Spleen (tissue), 11 donors: ENCODE measurements around the gene CDC42BPB. TPM values are rescaled to one million over a fixed set of nuclear protein-coding genes. Genes with fewer than 3 reads are reported as not detected.

Experiments
- DNase-seq: peaks from one replicate; pipeline ENCODE4 v3.0.0-alpha.2; 2020
- H3K27ac ChIP-seq, 8 donors: fragments of 200-600 bp; sonication (generic) in 7 of 8; 1 replicate in 4 of 8; 2 replicates in 4 of 8; pipeline versions ENCODE4 v1.5.0 to v1.8.0; 2016 to 2021; ENCODE audit warnings: inconsistent platforms in 4 of 8, mild to moderate bottlenecking in 4 of 8, moderate library complexity in 1 of 8
- H3K27me3 ChIP-seq, 7 donors: fragments of 200-600 bp; sonication (generic) in 6 of 7; replicated peaks in 1 of 7; 1 replicate in 4 of 7; 2 replicates in 3 of 7; pipeline versions ENCODE4 v1.5.0 to v1.8.0; 2016 to 2021; ENCODE audit warnings: inconsistent platforms in 3 of 7, mild to moderate bottlenecking in 1 of 7
- H3K36me3 ChIP-seq, 6 donors: fragments of 200-600 bp; sonication (generic) in 5 of 6; 1 replicate in 4 of 6; 2 replicates in 2 of 6; pipeline versions ENCODE4 v1.5.0 to v1.8.0; 2016 to 2021; ENCODE audit warnings: inconsistent platforms in 2 of 6
- H3K4me1 ChIP-seq, 6 donors: fragments of 200-600 bp; sonication (generic) in 5 of 6; 1 replicate in 3 of 6; 2 replicates in 3 of 6; pipeline versions ENCODE4 v1.5.0 to v1.8.0; 2016 to 2021; ENCODE audit warnings: inconsistent platforms in 3 of 6
- H3K4me3 ChIP-seq, 8 donors: fragments of 200-600 bp; sonication (generic) in 7 of 8; 1 replicate in 4 of 8; 2 replicates in 4 of 8; pipeline versions ENCODE4 v1.5.0 to v1.8.0; 2016 to 2021; ENCODE audit warnings: inconsistent platforms in 4 of 8, mild to moderate bottlenecking in 4 of 8, moderate library complexity in 2 of 8
- H3K9me3 ChIP-seq, 8 donors: fragments of 200-600 bp; sonication (generic) in 7 of 8; 1 replicate in 4 of 8; 2 replicates in 4 of 8; pipeline versions ENCODE4 v1.5.0 to v1.8.0; 2016 to 2021; ENCODE audit warnings: inconsistent platforms in 4 of 8
- POLR2A ChIP-seq, 3 donors: fragments of 450-650 bp; IDR thresholded peaks; one replicate each; pipeline ENCODE4 v1.5.1; 2017; ENCODE audit warnings: antibody characterized with exemption in 3 of 3, mild to moderate bottlenecking in 1 of 3
- POLR2AphosphoS5 ChIP-seq, 3 donors: sonication (generic); formaldehyde crosslinking; IDR thresholded peaks; one replicate each; pipeline ENCODE4 v1.5.1; 2017; ENCODE audit warnings: antibody characterized with exemption in 3 of 3
- WGBS, 5 donors: extraction: QIAGEN DNeasy Blood & Tissue Kit in 3 of 5; methylation state at CpG; one replicate each; pipeline versions ENCODE4 v1.1.5 to v1.1.7; 2013 to 2018; 5-methylcytosine and 5-hydroxymethylcytosine counted together
- intact Hi-C: fragments of 100-400 bp; cut with DNase I; formaldehyde crosslinking; loops from one replicate; pipeline ENCODE4 v1.15.0; 2023; ENCODE audit warnings: low total_unique reads
- polyA plus RNA-seq, 3 donors: library from polyadenylated mRNA; stranded (reverse); fragments of 200-250 nt; gene quantifications; one replicate each; pipeline ENCODE4 v1.2.1, GENCODE V29; 2013
- total RNA-seq, 7 donors: library from RNA; depleted of rRNA in 3 of 7; stranded (reverse); fragments of >200 nt in 3 of 7; fragmentation: NEBNext Ultra II Directional in 4 of 7; extraction: Animal tissue kit (Norgen Biotek cat#: 25700) in 4 of 7; gene quantifications; one replicate each; pipeline versions ENCODE4 v1.1.0 to v1.2.1, GENCODE V29; 2016 to 2021
- TF ChIP-seq, protein P1 (sequence below), 11 experiments: fragments of 200-600 bp in 7 of 11; fragments of 450-650 bp in 4 of 11; sonication (generic) in 4 of 11; IDR thresholded peaks in 8 of 11; conservative IDR thresholded peaks in 3 of 11; 1 replicate in 7 of 11; 2 replicates in 4 of 11; pipeline versions ENCODE4 v1.4.0 to v1.8.0; 2016 to 2021; ENCODE audit warnings: antibody characterized with exemption in 11 of 11, inconsistent platforms in 4 of 11, mild to moderate bottlenecking in 1 of 11
- donor health status: healthy with polysubstance abuse.
- donor health status: DM: no; HTN: no; CAD: no; lungs with moderate emphysema.
- donor health status: DM: no; HTN: no; CAD: no.
- donor health status: Bipolar disorder and iron deficiency.
- donor health status: healthy.
- donor health status: DM: no; HTN: no; CAD: no.
- donor health status: DM: yes; HTN: yes; CAD: no.

Gene CDC42BPB
- total and polyA plus RNA-seq, 10 donors: 6.4 to 94.5 (median 77.8) TPM

DNA sequence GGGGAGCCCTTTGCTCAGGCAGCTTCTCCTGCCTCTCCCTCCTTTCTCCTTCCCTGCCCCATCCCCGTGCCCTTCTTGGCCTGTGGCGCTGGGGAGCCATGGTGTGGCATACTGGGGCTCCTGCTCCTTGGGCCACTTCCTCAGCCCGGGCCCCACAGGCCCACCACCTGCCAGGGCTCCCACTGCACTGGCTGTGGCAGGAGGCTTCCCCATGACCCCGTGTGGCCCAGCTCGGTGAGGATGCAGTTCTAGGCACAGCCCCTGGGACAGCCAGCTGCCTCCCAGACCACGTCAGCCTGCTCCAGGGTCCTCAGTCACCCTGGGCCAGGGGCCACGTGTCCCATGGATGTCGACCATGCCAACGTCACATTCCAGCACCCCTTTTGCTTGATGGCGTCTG lies 147.9 kb downstream of the CDC42BPB start:
- WGBS, 5 donors: 80 to 97% (median 91%) methylated on average over 7 to 10 of the region's 10 CpGs
- TF ChIP-seq, protein P1, sequence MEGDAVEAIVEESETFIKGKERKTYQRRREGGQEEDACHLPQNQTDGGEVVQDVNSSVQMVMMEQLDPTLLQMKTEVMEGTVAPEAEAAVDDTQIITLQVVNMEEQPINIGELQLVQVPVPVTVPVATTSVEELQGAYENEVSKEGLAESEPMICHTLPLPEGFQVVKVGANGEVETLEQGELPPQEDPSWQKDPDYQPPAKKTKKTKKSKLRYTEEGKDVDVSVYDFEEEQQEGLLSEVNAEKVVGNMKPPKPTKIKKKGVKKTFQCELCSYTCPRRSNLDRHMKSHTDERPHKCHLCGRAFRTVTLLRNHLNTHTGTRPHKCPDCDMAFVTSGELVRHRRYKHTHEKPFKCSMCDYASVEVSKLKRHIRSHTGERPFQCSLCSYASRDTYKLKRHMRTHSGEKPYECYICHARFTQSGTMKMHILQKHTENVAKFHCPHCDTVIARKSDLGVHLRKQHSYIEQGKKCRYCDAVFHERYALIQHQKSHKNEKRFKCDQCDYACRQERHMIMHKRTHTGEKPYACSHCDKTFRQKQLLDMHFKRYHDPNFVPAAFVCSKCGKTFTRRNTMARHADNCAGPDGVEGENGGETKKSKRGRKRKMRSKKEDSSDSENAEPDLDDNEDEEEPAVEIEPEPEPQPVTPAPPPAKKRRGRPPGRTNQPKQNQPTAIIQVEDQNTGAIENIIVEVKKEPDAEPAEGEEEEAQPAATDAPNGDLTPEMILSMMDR (IDR thresholded peaks at IDR 0.05 in 8 of 11, conservative IDR thresholded peaks at IDR 0.05 in 3 of 11): no peak
- TF ChIP-seq POLR2AphosphoS5 (IDR thresholded peaks at IDR 0.05): peak in 1 of 3 donors; percentile 17
- H3K4me3 ChIP-seq: no peak overlapping the region
- peaks cover 3 to 92% (median 48%) of the 10 kb centered on the region in 6 donors for H3K36me3 ChIP-seq
- no peaks in the 10 kb centered on the region for H3K9me3 ChIP-seq
- peak; percentile 70 for DNase-seq
- no peak overlapping the region for H3K27ac ChIP-seq
- intact Hi-C loops: no loop called here
- H3K4me1 ChIP-seq: peaks cover 1 to 23% (median 8%) of the 10 kb centered on the region in 6 donors
- no peaks in the 10 kb centered on the region for H3K27me3 ChIP-seq

DNA sequence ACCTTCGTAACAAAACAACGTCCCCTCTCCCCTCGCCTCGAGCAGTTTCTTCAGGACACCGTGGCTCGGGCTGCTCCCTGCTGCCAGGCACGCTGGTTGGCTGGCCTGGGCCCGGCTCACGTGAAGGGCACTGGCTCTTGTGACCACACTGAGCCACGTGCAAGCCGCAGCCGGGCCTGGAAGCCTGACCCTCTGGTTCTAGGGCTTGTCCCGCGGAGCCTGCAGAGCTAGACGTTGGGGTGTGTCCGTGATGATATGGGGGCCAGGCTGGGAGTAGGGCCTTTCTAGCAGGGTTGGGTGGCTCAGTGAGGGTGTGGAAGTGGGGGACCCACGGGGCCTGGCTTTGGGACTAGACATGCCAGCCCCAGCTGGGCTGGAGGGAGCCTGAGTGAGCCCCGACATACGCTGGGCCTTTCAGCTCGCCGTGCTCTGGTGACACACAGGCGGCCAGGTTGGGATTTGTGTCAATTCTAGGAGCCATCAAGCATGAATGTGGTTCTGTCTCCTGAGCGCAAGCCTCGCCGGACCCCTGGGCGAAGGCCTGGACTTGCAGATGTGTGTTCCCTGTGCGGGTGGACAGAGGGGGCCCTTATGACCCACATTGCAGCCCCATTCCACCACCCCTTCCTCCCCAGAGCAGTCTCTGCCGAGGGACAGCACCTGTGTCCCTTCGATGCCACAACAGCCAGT lies 148.4 kb downstream of the CDC42BPB start:
- DNase-seq: peak; percentile 75
- intact Hi-C loops: no loop called here
- TF ChIP-seq POLR2AphosphoS5 (IDR thresholded peaks at IDR 0.05): peak in 1 of 3 donors; percentile 42
- TF ChIP-seq, protein P1 (IDR thresholded peaks at IDR 0.05 in 8 of 11, conservative IDR thresholded peaks at IDR 0.05 in 3 of 11): no peak
- Histone ChIP-seq H3K36me3 (peaks cover 3 to 96% (median 53%) of the 10 kb centered on the region in 6 donors), H3K27ac (no peak overlapping the region), H3K4me1 (peaks cover 0 to 18% (median 3%) of the 10 kb centered on the region in 6 donors), H3K4me3 (no peak overlapping the region), H3K9me3 (no peaks in the 10 kb centered on the region), H3K27me3 (no peaks in the 10 kb centered on the region)
- WGBS, 5 donors: 90 to 95% (median 94%) methylated on average over 14 to 29 of the region's 29 CpGs

DNA sequence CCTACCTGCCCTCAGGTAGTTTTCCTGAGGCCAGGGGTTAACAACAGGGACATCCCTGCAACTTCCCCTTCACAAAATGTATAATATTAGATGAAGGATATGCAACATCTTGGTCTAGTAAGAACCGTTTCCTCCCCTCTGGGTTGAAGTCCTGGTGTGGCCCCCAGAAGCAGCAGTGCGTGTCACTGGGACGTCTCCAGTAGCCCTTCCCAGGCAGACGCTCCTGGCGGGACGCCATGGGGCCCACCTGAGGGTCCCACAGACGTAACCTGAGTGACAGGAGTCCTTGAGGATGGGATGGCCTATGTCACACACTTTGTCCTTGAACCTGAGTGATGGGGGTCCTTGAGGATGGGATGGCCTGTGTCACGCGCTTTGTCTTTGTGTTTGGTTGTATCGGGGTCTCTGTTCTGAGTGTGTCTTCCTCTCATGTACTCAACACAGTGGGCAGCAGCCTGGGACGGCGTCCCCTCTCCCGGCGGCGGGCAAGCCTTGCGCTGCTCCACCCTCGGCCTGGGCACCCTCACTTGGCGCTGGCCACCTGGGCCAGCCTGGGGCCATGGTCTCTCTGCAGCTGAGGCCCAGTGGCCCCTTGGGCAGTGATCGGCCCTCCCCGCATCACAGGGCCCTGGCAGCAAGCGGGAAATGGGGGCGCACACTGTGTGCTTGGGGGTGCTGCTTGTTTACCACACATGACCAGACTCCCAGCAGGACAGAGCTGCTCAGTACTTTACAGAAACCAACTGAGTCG lies 149.2 kb downstream of the CDC42BPB start:
- TF ChIP-seq, protein P1 (IDR thresholded peaks at IDR 0.05 in 8 of 11, conservative IDR thresholded peaks at IDR 0.05 in 3 of 11): no peak
- TF ChIP-seq POLR2A (IDR thresholded peaks at IDR 0.05): no peak
- no peak for TF ChIP-seq POLR2AphosphoS5 (IDR thresholded peaks at IDR 0.05)
- H3K4me1 ChIP-seq: peaks cover 0 to 18% (median 0%) of the 10 kb centered on the region in 6 donors
- H3K27me3 ChIP-seq: no peaks in the 10 kb centered on the region
- H3K36me3 ChIP-seq: peaks cover 3 to 96% (median 60%) of the 10 kb centered on the region in 6 donors
- peak; percentile 51 for DNase-seq
- intact Hi-C loops: no loop called here
- no peaks in the 10 kb centered on the region for H3K9me3 ChIP-seq
- H3K27ac ChIP-seq: no peak overlapping the region
- no peak overlapping the region for H3K4me3 ChIP-seq
- 90 to 94% (median 92%) methylated on average over 23 of the region's 23 CpGs for WGBS, 5 donors

DNA sequence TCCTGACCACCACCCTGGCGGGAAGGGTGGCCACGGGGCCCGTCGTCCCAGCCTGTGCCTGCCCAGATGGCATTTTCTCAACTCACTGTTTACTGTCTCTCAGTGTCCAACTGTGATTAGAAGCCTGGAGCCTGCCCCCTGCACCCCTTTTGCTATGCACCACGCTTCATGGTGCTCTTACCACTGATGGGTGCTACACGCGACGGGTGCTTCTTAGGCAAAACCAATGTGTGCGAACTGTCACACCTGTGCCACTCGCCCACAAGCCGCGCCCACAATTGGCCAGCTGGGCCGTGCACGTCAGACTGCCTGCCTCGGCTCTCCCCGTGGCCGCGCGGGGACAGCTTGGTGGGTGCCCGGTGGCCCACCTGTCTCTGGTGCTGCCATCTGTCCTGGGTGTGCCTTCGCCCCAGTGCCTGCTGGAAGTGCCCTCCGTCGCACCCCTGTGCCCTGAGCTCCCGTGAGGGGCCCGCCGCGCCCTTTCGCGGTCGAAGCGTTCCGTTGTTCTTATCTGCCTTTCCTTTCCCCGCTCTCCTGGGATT lies 150.0 kb downstream of the CDC42BPB start:
- H3K36me3 ChIP-seq: peaks cover 3 to 100% (median 67%) of the 10 kb centered on the region in 6 donors
- H3K4me1 ChIP-seq: peaks cover 0 to 25% (median 6%) of the 10 kb centered on the region in 6 donors
- H3K27me3 ChIP-seq: no peaks in the 10 kb centered on the region
- intact Hi-C loops: no loop called here
- no peak overlapping the region for H3K27ac ChIP-seq
- H3K9me3 ChIP-seq: no peaks in the 10 kb centered on the region
- 86 to 95% (median 89%) methylated on average over 19 to 33 of the region's 33 CpGs for WGBS, 5 donors
- peak; percentile 79 for DNase-seq
- H3K4me3 ChIP-seq: no peak overlapping the region
- TF ChIP-seq, protein P1 (IDR thresholded peaks at IDR 0.05 in 8 of 11, conservative IDR thresholded peaks at IDR 0.05 in 3 of 11): no peak
- TF ChIP-seq POLR2AphosphoS5 (IDR thresholded peaks at IDR 0.05) (peak in 2 of 3 donors; percentile 33 to 64), POLR2A (IDR thresholded peaks at IDR 0.05) (no peak)
